Muscle of leg (tissue), 16 donors: Measurements from ENCODE around the gene RICTOR. TPM values are rescaled to one million over a fixed set of nuclear protein-coding genes. Genes with fewer than 3 reads are reported as not detected.

Experiments used
- DNase-seq: peaks from one replicate; pipeline ENCODE4 v3.0.0; 2013
- H3K27ac ChIP-seq: one replicate; pipeline ENCODE4 v1.5.1; 2013; ENCODE audit warnings: mild to moderate bottlenecking, low read length, control low read depth
- H3K27me3 ChIP-seq: one replicate; pipeline ENCODE4 v1.6.1; 2013; ENCODE audit warnings: low read length; ENCODE audit not compliant: control insufficient read depth, insufficient read depth
- H3K36me3 ChIP-seq: one replicate; pipeline ENCODE4 v1.6.1; 2013; ENCODE audit warnings: low read length; ENCODE audit not compliant: control insufficient read depth, insufficient read depth
- H3K4me1 ChIP-seq: one replicate; pipeline ENCODE4 v1.6.1; 2013; ENCODE audit warnings: low read length; ENCODE audit not compliant: control insufficient read depth, insufficient read depth
- H3K4me3 ChIP-seq: one replicate; pipeline ENCODE4 v1.5.1; 2013; ENCODE audit warnings: low read length, control low read depth
- H3K9me3 ChIP-seq: replicated peaks from 2 replicates; pipeline ENCODE4 v1.6.1; 2013; ENCODE audit warnings: low read depth, low read length; ENCODE audit not compliant: control insufficient read depth
- WGBS: methylation state at CpG from one replicate; pipeline ENCODE4 v1.1.5; 2013; ENCODE audit warnings: missing lambda C conversion rate; ENCODE audit not compliant: insufficient coverage; 5-methylcytosine and 5-hydroxymethylcytosine counted together
- long read RNA-seq, 11 donors: transcript quantifications; one replicate each; lab custom pipeline, GENCODE V29; 2026
- polyA plus RNA-seq, 8 donors: library from polyadenylated mRNA; unstranded; fragments of 120-200 nt; gene quantifications; one replicate each; pipeline versions ENCODE4 v1.2.1 to v1.2.3, GENCODE V29; 2013; ENCODE audit warnings: inconsistent platforms in 1 of 8, low replicate concordance in 1 of 8; ENCODE audit not compliant: insufficient read length in 8 of 8, insufficient read depth in 1 of 8
- total RNA-seq: library from RNA; stranded (reverse); fragments of 120-200 nt; gene quantifications from one replicate; pipeline ENCODE4 v1.2.4, GENCODE V29; 2013

Gene RICTOR
- total RNA-seq (22.6 TPM), polyA plus RNA-seq (10 to 100 TPM in 7 of 8 donors, 1 to 10 TPM in 1; 9.0 to 15.2 (median 12.0) TPM)
- long read RNA-seq, donor 1 = 0 reads
- long read RNA-seq, donor 2 = 0 reads
- long read RNA-seq, donor 3 = 0 reads
- long read RNA-seq, donor 4 = 0 reads
- long read RNA-seq, donor 5 = 0 reads
- long read RNA-seq, donor 6 = 0 reads
- long read RNA-seq, donor 7, partial matches to known transcripts = 0 of 1 reads
- long read RNA-seq, donor 7, other reads (novel, unspliced or antisense) = 0 of 1 reads
- long read RNA-seq, donor 8 = 0 reads
- long read RNA-seq, donor 9 = 0 reads
- long read RNA-seq, donor 10 = 0 reads
- long read RNA-seq, donor 11 = 0 reads

- no peaks in the 10 kb centered on the region for H3K9me3 ChIP-seq
- H3K27ac ChIP-seq = peak within 1 kb of the TSS; percentile 97
- no peaks in the 10 kb centered on the region for H3K27me3 ChIP-seq
- no peaks in the 10 kb centered on the region for H3K4me1 ChIP-seq
- peak; percentile 95 for DNase-seq
- no peaks in the 10 kb centered on the region for H3K36me3 ChIP-seq
- WGBS = under 1% methylated on average over 70 of the region's 94 CpGs
- peak within 1 kb of the TSS; percentile 86 for H3K4me3 ChIP-seq
Measured at GRCh38 chr5:39074017-39074814, at the start of gene RICTOR. Gene RICTOR (minus strand): TSS chr5:39074399. CDS start chr5:39074377, 22 bp downstream.

GRCh38 chr5:39121922-39122321, 47.7 kb upstream of the RICTOR start:
- Histone ChIP-seq H3K27me3 (no peaks in the 10 kb centered on the region), H3K36me3 (no peaks in the 10 kb centered on the region), H3K9me3 (no peaks in the 10 kb centered on the region), H3K27ac (no peak overlapping the region), H3K4me3 (no peak overlapping the region), H3K4me1 (no peaks in the 10 kb centered on the region)
- DNase-seq = no peak
- WGBS = no CpG with 5 or more reads among the region's 2 CpGs

- Histone ChIP-seq H3K27me3 (no peaks in the 10 kb centered on the region), H3K9me3 (no peaks in the 10 kb centered on the region), H3K36me3 (no peaks in the 10 kb centered on the region), H3K27ac (no peak overlapping the region), H3K4me1 (no peaks in the 10 kb centered on the region), H3K4me3 (no peak overlapping the region)
- WGBS = no CpG with 5 or more reads among the region's 1 CpG
- no peak for DNase-seq
Measured at GRCh38 chr5:39121315-39121714, 47.1 kb upstream of the RICTOR start.

DNA sequence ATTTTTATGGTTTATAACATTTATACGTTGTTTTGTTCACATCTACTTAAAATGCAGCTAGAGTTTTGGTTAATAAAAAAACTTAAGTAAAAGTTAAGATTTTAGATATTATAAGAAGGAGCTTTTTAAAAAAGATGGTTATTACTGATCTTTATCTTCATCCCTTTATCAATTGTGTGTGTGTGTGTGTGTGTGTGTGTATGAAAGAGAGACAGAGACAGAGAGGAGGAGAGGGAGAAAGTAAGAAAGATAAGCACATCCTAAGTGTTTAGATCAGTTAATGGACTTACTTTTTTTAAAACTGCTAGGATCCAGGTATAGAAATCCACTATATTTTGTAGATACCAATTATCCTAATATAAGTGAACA, 45.8 kb upstream of the RICTOR start:
- H3K4me3 ChIP-seq = no peak overlapping the region
- H3K27ac ChIP-seq = no peak overlapping the region
- WGBS = no CpG with 5 or more reads among the region's 1 CpG
- H3K36me3 ChIP-seq = no peaks in the 10 kb centered on the region
- DNase-seq = no peak
- H3K27me3 ChIP-seq = no peaks in the 10 kb centered on the region
- no peaks in the 10 kb centered on the region for H3K4me1 ChIP-seq
- H3K9me3 ChIP-seq = no peaks in the 10 kb centered on the region

- Histone ChIP-seq H3K36me3 (no peaks in the 10 kb centered on the region), H3K9me3 (no peaks in the 10 kb centered on the region), H3K27me3 (no peaks in the 10 kb centered on the region), H3K4me1 (no peaks in the 10 kb centered on the region), H3K27ac (no peak overlapping the region), H3K4me3 (no peak overlapping the region)
- no peak for DNase-seq
- WGBS = no CpG with 5 or more reads among the region's 3 CpGs
Measured at GRCh38 chr5:39119404-39120051, 45.3 kb upstream of the RICTOR start.

DNA sequence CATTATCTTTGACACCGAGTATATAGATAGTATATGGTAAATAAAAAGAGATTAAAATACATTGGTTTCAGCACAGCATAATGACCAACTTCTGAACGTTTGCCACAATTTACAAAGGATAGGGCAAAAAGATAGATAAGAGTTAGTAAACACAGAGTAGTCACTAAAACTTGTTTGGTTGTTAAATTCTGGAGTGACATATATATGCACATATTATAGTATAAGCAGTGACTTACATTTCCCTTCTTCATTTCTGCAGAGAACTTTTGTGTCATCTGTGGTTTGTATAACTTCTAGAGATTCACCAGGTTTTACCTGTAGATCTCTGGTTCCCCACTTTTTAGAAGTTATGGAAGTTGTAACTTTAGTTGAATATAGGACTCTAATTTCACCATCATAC, 44.4 kb upstream of the RICTOR start:
- no peaks in the 10 kb centered on the region for H3K9me3 ChIP-seq
- no peaks in the 10 kb centered on the region for H3K27me3 ChIP-seq
- WGBS = no CpG with 5 or more reads among the region's 2 CpGs
- no peak overlapping the region for H3K4me3 ChIP-seq
- no peaks in the 10 kb centered on the region for H3K36me3 ChIP-seq
- DNase-seq = no peak
- no peaks in the 10 kb centered on the region for H3K4me1 ChIP-seq
- H3K27ac ChIP-seq = no peak overlapping the region

- Histone ChIP-seq H3K4me1 (no peaks in the 10 kb centered on the region), H3K4me3 (no peak overlapping the region), H3K9me3 (no peaks in the 10 kb centered on the region), H3K27ac (no peak overlapping the region), H3K27me3 (no peaks in the 10 kb centered on the region), H3K36me3 (no peaks in the 10 kb centered on the region)
- WGBS = 58% methylated on average over 1 of the region's 2 CpGs
- no peak for DNase-seq
Measured at GRCh38 chr5:39117401-39117800, 43.2 kb upstream of the RICTOR start.

DNA sequence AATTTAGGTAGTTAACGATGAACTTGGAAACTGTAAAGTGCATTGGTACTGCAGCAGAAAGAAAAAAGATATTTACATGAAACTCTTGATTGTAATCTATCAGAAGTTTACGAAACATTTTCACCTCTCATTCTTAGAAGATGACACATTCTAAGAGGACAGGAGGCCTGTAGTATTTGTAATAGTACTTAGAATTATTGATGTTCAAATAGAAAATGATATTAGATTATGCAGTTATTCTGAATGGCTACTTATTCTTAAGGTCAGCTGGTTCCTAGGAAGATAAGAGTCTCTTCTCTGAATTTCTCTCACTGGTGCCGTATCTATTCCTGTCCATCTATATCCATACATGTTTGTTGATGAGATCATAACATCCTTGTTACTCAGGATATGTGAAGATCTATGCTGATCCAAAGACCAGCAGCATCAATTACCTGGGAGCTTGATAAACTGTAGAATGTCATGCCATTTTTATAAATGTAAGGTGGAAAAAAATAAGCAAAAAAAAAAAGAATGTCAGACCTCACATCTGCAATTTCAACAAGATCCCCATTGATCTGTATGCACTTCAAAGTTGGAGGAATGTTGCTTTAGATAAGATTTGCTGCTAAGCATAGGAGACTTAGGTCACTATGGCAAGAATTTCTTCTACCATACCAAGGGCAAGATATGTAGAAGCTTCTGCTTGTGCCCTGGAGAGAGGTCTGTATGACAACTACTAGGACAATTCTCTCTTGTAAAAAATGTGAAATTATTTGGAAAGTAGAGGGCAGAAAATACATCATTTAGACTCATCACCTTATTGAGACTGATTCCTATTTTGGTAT, 42.4 kb upstream of the RICTOR start:
- no peaks in the 10 kb centered on the region for H3K4me1 ChIP-seq
- WGBS = no CpG with 5 or more reads among the region's 3 CpGs
- H3K4me3 ChIP-seq = no peak overlapping the region
- no peak for DNase-seq
- H3K27me3 ChIP-seq = no peaks in the 10 kb centered on the region
- no peaks in the 10 kb centered on the region for H3K9me3 ChIP-seq
- no peak overlapping the region for H3K27ac ChIP-seq
- H3K36me3 ChIP-seq = no peaks in the 10 kb centered on the region

GRCh38 chr5:39115644-39116343, 41.6 kb upstream of the RICTOR start:
- Histone ChIP-seq H3K9me3 (no peaks in the 10 kb centered on the region), H3K36me3 (no peaks in the 10 kb centered on the region), H3K4me3 (no peak overlapping the region), H3K4me1 (no peaks in the 10 kb centered on the region), H3K27me3 (no peaks in the 10 kb centered on the region), H3K27ac (no peak overlapping the region)
- no peak for DNase-seq
- 75% methylated on average over 2 of the region's 5 CpGs for WGBS
